HUES64 (cell line): Measurements from ENCODE around the gene ARFIP1.
"Not testable (repeated sequence)": the region's sequence is repeated elsewhere in the genome, so short reads cannot be mapped to it uniquely, and the experiment has no call there.

Experiments used
- H3K27ac ChIP-seq: 2 replicates; pipeline ENCODE4 v1.7.0; 2013; ENCODE audit warnings: low read depth, low read length, inconsistent platforms
- H3K27me3 ChIP-seq: 2 replicates; pipeline ENCODE4 v1.6.1; 2013; ENCODE audit warnings: mild to moderate bottlenecking, low read length; ENCODE audit not compliant: insufficient read depth
- H3K36me3 ChIP-seq: 2 replicates; pipeline ENCODE4 v1.6.1; 2013; ENCODE audit warnings: mild to moderate bottlenecking, low read length; ENCODE audit not compliant: insufficient read depth
- H3K4me1 ChIP-seq: 2 replicates; pipeline ENCODE4 v1.6.1; 2013; ENCODE audit warnings: mild to moderate bottlenecking, low read length, moderate library complexity; ENCODE audit not compliant: insufficient read depth
- H3K4me3 ChIP-seq: 2 replicates; pipeline ENCODE4 v1.5.1; 2013; ENCODE audit warnings: mild to moderate bottlenecking, low read length, moderate library complexity
- H3K9ac ChIP-seq: 2 replicates; pipeline ENCODE4 v1.6.1; 2013; ENCODE audit warnings: mild to moderate bottlenecking, low read depth, low read length
- H3K9me3 ChIP-seq: 2 replicates; pipeline ENCODE4 v1.6.1; 2013; ENCODE audit warnings: low read depth, low read length; ENCODE audit not compliant: insufficient read depth
- WGBS: fragments of 150-250, 120-280 bp; methylation state at CpG from one replicate; pipeline ENCODE4 v1.1.7; 2013; ENCODE audit warnings: missing lambda C conversion rate; 5-methylcytosine and 5-hydroxymethylcytosine counted together

ARFIP1 gene

DNA sequence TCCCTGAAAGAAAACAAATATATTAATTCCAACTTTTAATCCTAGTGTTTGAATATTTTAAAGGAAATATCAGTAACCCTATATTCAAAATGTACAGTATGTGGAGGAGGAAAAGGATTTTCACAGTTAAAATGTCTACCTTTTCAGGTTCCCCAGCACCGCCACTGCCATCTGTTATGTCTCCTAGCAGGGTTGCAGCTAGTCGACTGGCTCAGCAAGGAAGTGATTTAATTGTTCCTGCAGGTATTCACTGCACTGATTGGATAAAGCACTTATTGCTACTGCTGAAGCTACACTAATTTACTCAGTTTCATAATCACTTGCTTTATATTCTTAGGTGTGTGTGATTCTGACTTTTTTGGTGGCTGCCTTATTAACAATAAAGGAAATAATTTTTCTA, 90.9 kb downstream of the ARFIP1 start:
- 75% methylated on average over 2 of the region's 2 CpGs for WGBS
- H3K9ac ChIP-seq = no peak overlapping the region
- 0 out of 2 replicates have a peak, but pooled peaks cover under 1% of the 10 kb centered on the region for H3K9me3 ChIP-seq
- H3K27me3 ChIP-seq = no peaks in the 10 kb centered on the region
- peaks cover 18% of the 10 kb centered on the region for H3K4me1 ChIP-seq
- H3K4me3 ChIP-seq = no peak overlapping the region
- H3K36me3 ChIP-seq = peaks cover 33% of the 10 kb centered on the region
- H3K27ac ChIP-seq = no peak overlapping the region

GRCh38 chr4:152875261-152875660, 95.5 kb downstream of the ARFIP1 start:
- no peak overlapping the region for H3K4me3 ChIP-seq
- peaks cover 42% of the 10 kb centered on the region for H3K36me3 ChIP-seq
- H3K4me1 ChIP-seq = peaks cover 18% of the 10 kb centered on the region
- no peak overlapping the region for H3K9ac ChIP-seq
- H3K9me3 ChIP-seq = 0 out of 2 replicates have a peak, but pooled peaks cover 8% of the 10 kb centered on the region
- H3K27ac ChIP-seq = no peak overlapping the region
- H3K27me3 ChIP-seq = no peaks in the 10 kb centered on the region

DNA sequence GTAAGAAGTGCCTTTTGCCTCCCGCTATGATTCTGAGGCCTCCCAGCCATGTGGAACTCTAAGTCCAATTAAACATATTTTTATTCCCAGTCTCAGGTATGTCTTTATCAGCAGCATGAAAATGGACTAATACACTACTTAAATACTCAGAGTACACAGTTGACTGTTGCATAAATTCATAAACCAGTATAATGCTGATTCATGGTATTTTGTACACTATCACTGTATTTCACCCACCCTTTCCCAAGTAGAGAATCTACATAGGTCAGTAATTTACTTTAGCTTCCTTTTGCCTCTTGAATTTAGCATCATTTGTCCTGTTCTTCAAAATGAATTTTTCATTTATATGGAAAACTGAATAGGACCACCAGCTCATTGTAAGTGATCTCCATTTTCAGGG, 98.1 kb downstream of the ARFIP1 start:
- WGBS = 98% methylated on average over 1 of the region's 1 CpG
- H3K27me3 ChIP-seq = no peaks in the 10 kb centered on the region

DNA sequence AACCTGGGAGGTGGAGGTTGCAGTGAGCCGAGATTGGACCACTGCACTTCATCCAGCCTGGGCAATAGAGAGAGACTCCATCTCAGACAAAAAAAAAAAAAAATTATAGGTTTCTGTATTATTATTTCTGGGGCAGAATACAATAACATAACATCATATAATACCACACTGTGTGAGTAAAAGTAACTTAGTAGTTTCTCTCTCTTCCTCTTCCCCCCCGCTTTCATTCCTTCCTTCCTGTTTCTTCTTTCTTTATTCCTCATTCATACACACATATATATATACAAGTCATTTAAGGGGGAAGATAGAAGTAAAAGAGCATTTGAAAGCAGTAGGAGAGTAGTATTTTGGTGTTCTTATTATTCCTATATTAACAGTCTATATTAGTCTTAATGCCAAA, 100.5 kb downstream of the ARFIP1 start:
- H3K4me3 ChIP-seq = no peak overlapping the region
- peaks cover 36% of the 10 kb centered on the region for H3K36me3 ChIP-seq
- H3K27ac ChIP-seq = no peak overlapping the region
- H3K27me3 ChIP-seq = no peaks in the 10 kb centered on the region
- 0 out of 2 replicates have a peak, but pooled peaks cover 8% of the 10 kb centered on the region for H3K9me3 ChIP-seq
- no peak overlapping the region for H3K9ac ChIP-seq
- peaks cover 8% of the 10 kb centered on the region for H3K4me1 ChIP-seq
- WGBS = 100% methylated on average over 1 of the region's 2 CpGs

More for the DNA sequence above, 98.1 kb downstream of the ARFIP1 start:
- Histone ChIP-seq H3K9me3 (0 out of 2 replicates have a peak, but pooled peaks cover 8% of the 10 kb centered on the region), H3K9ac (no peak overlapping the region), H3K27ac (no peak overlapping the region), H3K4me3 (no peak overlapping the region), H3K4me1 (no peaks in the 10 kb centered on the region), H3K36me3 (peaks cover 44% of the 10 kb centered on the region)

DNA sequence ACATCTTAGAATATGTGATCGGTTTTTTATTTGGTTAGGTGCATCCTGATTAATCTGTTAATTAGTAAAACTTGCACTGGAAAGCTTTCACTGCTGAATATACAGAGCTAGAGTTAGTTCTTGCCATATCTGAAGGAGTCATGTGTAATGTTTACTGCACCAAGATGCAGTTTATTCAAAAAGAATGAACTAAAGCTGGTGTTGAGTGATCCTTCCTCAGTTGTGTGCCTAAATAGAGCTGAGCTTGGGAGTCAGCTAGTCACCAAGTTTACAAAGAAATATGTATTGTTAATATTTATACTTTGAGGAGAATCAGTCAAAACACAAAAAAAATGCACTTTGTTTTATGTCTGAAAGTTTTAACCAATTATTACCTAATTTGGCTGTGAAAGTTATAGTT, 102.2 kb downstream of the ARFIP1 start:
- no peaks in the 10 kb centered on the region for H3K27me3 ChIP-seq
- H3K36me3 ChIP-seq = peaks cover 28% of the 10 kb centered on the region
- 95% methylated on average over 1 of the region's 1 CpG for WGBS
- no peak overlapping the region for H3K9ac ChIP-seq
- no peak overlapping the region for H3K27ac ChIP-seq
- H3K9me3 ChIP-seq = 0 out of 2 replicates have a peak, but pooled peaks cover 6% of the 10 kb centered on the region
- H3K4me1 ChIP-seq = peaks cover 21% of the 10 kb centered on the region
- H3K4me3 ChIP-seq = no peak overlapping the region

DNA sequence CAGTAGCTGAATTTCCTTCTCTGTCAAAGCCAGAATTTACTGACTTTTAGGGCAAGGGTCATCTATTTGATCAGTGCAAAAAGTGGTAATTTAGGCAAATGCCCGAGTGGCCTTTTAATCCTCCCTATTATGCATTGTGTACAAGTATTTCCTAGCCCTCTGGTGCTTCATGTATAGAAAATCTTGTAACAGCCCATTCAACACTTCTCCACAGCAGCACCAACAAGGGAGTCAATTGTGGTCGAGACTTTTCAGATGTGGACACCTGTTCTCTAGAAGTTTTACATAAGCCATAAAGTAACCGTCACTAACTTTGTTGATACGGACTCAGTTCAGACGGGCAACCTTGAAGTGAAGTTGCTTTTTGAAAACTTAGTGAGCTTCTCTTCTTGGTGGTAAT, 105.4 kb downstream of the ARFIP1 start:
- 95% methylated on average over 5 of the region's 5 CpGs for WGBS
- Histone ChIP-seq H3K36me3 (peaks cover 30% of the 10 kb centered on the region), H3K9ac (no peak overlapping the region), H3K27ac (no peak overlapping the region), H3K4me1 (peaks cover 21% of the 10 kb centered on the region), H3K9me3 (no peaks in the 10 kb centered on the region), H3K27me3 (no peaks in the 10 kb centered on the region), H3K4me3 (no peak overlapping the region)

DNA sequence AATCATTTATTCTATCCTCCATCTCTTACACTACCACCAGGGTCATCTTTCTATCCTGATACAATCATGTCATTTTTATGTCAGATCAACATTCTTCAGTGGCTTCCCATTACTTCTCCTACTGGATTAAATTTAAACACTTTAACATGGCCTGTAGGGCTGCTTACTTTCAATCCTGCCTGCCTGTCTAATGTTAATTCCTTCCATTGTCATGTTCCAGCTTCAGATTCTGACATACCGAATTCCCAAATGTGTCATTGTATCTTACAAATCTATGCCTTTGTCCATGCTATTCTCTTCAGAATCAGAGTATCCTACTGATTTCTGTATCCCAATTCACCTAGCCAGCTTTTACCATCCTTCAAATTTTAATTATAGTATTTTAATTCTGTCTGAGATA, 106.4 kb downstream of the ARFIP1 start:
- Histone ChIP-seq H3K36me3 (peaks cover 28% of the 10 kb centered on the region), H3K4me3 (no peak overlapping the region), H3K27ac (no peak overlapping the region), H3K27me3 (no peaks in the 10 kb centered on the region), H3K9ac (no peak overlapping the region), H3K4me1 (peaks cover 21% of the 10 kb centered on the region), H3K9me3 (no peaks in the 10 kb centered on the region)
- 84% methylated on average over 1 of the region's 1 CpG for WGBS

GRCh38 chr4:152887981-152888380, 108.2 kb downstream of the ARFIP1 start:
- Histone ChIP-seq H3K27ac (no peak overlapping the region), H3K9ac (no peak overlapping the region), H3K4me1 (peaks cover 25% of the 10 kb centered on the region), H3K36me3 (peaks cover 26% of the 10 kb centered on the region), H3K9me3 (no peaks in the 10 kb centered on the region), H3K4me3 (no peak overlapping the region), H3K27me3 (no peaks in the 10 kb centered on the region)
- WGBS = 93% methylated on average over 5 of the region's 6 CpGs

GRCh38 chr4:152892974-152893373, 113.2 kb downstream of the ARFIP1 start:
- no peak overlapping the region for H3K4me3 ChIP-seq
- H3K9ac ChIP-seq = no peak overlapping the region
- H3K36me3 ChIP-seq = peaks cover 21% of the 10 kb centered on the region
- H3K4me1 ChIP-seq = 0 out of 2 replicates have a peak, but pooled peaks cover 8% of the 10 kb centered on the region
- H3K27ac ChIP-seq = no peak overlapping the region
- no peaks in the 10 kb centered on the region for H3K9me3 ChIP-seq
- no peaks in the 10 kb centered on the region for H3K27me3 ChIP-seq
- WGBS = 79% methylated on average over 2 of the region's 2 CpGs

DNA sequence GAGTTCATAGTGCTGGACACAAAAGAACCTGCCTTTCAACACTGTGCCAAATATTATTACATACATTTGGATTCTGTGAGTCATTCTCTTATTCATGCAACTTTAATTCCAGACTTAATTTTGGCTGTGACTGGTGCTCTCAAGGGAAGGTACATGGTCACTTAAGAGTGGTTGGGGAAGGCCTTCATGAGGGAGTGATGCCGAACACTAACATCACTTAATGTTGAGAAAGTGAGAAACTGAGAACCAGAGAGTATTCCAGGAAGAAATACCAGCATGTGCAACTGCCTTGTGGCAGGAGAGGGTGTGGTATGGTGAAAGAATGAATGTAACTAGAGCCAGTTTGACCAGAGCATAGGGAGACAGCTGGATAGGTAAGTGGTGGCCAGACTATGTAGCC, 114.9 kb downstream of the ARFIP1 start:
- peaks cover 8% of the 10 kb centered on the region; the same call in 1 of the 2 replicates for H3K36me3 ChIP-seq
- H3K4me3 ChIP-seq = no peak overlapping the region
- H3K27me3 ChIP-seq = no peaks in the 10 kb centered on the region
- 98% methylated on average over 1 of the region's 1 CpG for WGBS
- no peaks in the 10 kb centered on the region for H3K9me3 ChIP-seq
- no peak overlapping the region for H3K27ac ChIP-seq
- 0 out of 2 replicates have a peak, but pooled peaks cover 8% of the 10 kb centered on the region for H3K4me1 ChIP-seq
- no peak overlapping the region for H3K9ac ChIP-seq

DNA sequence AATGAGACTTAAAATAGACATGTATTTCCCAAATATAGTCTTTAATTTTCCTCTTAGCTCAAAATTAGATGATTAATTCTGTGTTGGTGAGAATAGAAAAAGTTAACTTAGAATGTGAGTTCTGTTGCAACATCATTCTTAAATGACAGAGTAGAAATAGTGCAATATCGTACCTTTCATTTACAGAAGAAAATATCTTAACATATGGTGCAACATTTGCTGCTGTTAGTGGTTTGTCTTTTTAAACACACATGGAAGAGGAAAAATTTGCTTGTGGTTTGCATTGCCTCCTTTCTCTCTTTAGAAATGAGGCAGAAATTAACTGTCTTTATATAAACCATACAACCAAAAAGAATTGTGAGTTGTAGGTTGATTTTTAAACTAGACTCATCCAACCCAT, 117.1 kb downstream of the ARFIP1 start:
- H3K9me3 ChIP-seq = no peaks in the 10 kb centered on the region
- peaks cover 8% of the 10 kb centered on the region; the same call in 1 of the 2 replicates for H3K36me3 ChIP-seq
- H3K27ac ChIP-seq = no peak overlapping the region
- no peaks in the 10 kb centered on the region for H3K27me3 ChIP-seq
- H3K4me1 ChIP-seq = 0 out of 2 replicates have a peak, but pooled peaks cover 8% of the 10 kb centered on the region
- no peak overlapping the region for H3K9ac ChIP-seq
- H3K4me3 ChIP-seq = no peak overlapping the region
- WGBS = no CpG with 5 or more reads among the region's 1 CpG

- not testable (repeated sequence) for H3K36me3 ChIP-seq, H3K4me1 ChIP-seq, H3K4me3 ChIP-seq, H3K27me3 ChIP-seq, H3K27ac ChIP-seq, H3K9me3 ChIP-seq, H3K9ac ChIP-seq
- 94% methylated on average over 6 of the region's 6 CpGs for WGBS
These were observed 118.4 kb downstream of the ARFIP1 start for GRCh38 chr4:152898133-152898532.
